ENCODE results near the gene ANKZF1.
"Not testable (repeated sequence)": the region's sequence is repeated elsewhere in the genome, so short reads cannot be mapped to it uniquely, and the experiment has no call there.

ANKZF1 gene

GRCh38 chr2:219229305-219230058 is at the start of gene ANKZF1, which contains the start of gene ATG9A:
TSS of gene ANKZF1 (plus strand) at chr2:219229806. CDS start at chr2:219230258, 452 bp downstream.
TSS of gene ATG9A (minus strand) at chr2:219229636. CDS start at chr2:219228024, 1,612 bp downstream.
- peak; percentile 99 for DNase-seq

GRCh38 chr2:219180961-219181360 is 48.6 kb upstream of the ANKZF1 start:
- no peak for DNase-seq

GRCh38 chr2:219181531-219181930 is 48.1 kb upstream of the ANKZF1 start:
- DNase-seq = no peak

GRCh38 chr2:219182331-219183150 is 47.1 kb upstream of the ANKZF1 start:
- DNase-seq = no peak

GRCh38 chr2:219183151-219183772 is 46.3 kb upstream of the ANKZF1 start:
- no peak for DNase-seq

DNA sequence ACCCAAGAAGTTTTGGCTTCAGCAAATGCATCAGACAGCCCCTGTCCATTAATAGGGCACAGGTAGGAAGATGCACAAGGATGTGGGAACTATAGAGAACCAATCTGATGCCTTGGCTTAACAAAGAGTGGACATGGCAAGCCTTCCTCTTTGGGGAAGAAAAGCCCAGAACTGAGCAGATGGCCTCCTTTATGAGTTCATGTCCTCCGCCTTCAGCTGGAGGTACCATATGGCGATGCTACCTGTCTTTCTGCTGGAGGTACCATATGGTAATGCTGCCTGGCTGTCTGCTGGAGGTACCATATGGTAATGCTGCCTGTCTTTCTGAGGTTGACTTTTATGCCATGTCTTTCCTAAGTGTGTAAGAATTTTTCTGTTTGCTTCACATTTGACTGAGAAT is 45.5 kb upstream of the ANKZF1 start:
- no peak for DNase-seq

DNA sequence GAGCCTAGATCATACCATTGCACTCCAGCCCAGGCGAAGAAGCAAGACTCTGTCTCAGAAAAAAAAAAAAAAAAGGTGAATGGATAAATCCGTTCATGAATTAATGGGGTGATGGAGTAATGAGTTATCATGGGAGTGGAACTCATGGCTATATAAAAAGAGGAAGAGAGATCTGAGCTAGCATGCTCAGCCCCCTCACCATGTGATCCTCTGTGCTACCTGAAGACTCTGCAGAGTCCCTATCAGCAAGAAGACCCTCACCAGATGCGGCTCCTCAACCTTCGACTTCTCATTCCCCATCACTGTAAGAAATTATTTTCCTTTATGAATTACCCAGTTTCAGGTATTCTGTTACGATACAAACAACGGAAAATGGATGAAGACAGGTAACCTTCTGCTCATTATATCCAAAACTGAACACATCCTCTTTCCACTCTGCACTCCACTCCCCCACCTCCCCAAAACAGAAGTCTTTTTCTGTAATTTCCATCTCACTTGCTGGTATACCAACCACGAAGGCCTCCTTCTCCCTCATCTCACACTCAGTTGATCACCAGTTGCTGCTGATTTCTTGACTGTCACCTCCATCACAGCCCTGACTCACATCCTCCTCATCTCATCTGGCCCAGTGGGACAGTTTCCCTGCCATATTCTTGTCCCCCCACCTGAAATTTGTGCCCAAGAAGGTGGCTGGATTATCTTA is 42.7 kb upstream of the ANKZF1 start:
- DNase-seq = no peak

GRCh38 chr2:219197388-219197787 is 32.2 kb upstream of the ANKZF1 start:
- DNase-seq = no peak

DNA sequence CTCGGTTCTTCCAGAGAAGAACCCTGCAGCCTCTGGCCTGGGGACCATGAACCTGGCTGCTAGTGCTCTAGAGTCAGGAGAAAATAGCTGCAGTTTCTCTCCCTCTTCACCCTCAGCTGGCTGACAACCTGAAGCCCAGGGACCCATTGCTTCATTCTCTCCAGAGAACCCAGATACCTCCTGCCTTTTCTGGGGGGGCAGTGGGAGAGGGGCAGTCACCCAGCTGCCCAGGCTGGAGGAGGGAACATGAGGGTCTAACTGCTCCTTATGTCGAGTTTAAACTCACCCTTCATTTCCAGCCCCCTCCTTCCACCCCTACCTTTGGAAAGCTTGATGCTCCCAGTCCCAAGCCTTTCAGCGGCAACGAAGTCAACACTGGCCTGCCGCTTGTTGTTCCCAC is 30.6 kb upstream of the ANKZF1 start:
- DNase-seq = no peak

GRCh38 chr2:219199470-219200211 is 30.0 kb upstream of the ANKZF1 start:
- no peak for DNase-seq

GRCh38 chr2:219200502-219201326 is 28.9 kb upstream of the ANKZF1 start:
- peak; percentile 63 for DNase-seq

GRCh38 chr2:219201331-219201730 is 28.3 kb upstream of the ANKZF1 start:
- not testable (repeated sequence) for DNase-seq

DNA sequence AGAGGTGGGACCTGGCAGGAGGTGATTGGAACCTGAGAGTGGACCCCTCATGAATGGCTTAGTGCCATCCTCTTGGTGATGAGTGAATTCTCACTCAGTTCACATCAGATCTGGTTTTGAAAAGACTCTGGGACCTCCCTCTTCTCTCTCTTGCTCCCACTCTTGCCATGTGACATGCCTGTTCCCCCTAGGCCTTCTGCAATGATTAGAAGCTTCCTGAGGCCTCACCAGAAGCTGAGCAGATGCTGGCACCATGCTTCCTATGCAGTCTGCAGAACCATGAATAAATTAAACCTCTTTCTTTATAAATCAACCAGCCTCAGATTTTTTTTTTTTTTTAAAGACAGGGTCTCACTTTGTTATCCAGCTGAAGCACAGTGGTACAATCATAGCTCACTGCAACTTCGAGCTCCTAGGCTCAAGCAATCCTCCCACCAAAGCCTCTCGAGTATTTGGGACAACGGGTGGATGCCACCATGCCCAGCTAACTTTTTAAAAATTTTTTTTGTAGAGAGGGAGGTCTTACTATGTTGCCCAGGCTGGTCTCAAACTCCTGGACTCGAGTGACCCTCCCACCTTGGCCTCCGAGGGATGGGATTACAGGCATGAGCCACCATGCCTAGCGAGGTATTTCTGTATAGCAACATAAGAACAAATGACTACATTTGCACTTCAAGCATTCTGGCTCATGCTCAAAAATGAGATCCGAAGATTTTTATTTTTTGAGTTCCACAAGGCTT is 25.0 kb upstream of the ANKZF1 start:
- no peak for DNase-seq

GRCh38 chr2:219205165-219205538 is 24.5 kb upstream of the ANKZF1 start:
- no peak for DNase-seq

GRCh38 chr2:219205981-219206327 is 23.7 kb upstream of the ANKZF1 start:
- DNase-seq = no peak

GRCh38 chr2:219206328-219207133 is 23.1 kb upstream of the ANKZF1 start, which contains the start of gene ZFAND2B:
TSS of gene ZFAND2B (plus strand) at chr2:219206782. CDS start at chr2:219206988, 206 bp downstream.
- DNase-seq = peak; percentile 95

DNA sequence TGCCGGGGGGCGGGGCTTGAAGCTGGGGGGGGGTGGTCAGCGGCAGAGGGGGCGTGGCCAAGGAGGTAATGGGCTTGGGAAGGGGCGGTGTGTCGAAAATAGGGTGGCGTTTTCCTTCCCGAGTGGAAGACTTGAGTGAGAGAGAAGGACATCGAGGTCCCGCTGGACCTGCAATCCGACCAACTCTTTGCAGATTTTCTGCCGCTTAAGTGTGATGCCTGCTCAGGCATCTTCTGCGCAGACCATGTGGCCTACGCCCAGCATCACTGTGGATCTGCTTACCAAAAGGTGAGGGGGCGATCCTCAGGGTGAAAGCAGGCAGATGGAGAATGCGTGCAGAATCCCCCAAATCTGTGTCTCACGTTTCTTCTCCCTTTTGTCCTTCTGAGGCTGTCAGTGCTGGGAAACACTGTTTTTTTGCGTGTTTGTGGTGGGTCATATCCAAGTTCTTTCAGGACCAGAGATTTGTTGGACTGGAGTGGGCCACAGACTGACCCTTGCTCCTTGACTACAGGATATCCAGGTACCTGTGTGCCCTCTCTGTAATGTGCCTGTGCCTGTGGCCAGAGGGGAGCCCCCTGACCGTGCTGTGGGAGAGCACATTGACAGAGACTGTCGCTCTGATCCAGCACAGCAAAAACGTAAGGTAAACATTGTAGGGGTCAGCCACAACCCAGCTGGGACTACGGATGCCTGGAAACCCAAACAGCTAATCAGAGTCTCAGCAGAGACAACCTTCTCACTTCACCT is 22.3 kb upstream of the ANKZF1 start:
- DNase-seq = no peak

DNA sequence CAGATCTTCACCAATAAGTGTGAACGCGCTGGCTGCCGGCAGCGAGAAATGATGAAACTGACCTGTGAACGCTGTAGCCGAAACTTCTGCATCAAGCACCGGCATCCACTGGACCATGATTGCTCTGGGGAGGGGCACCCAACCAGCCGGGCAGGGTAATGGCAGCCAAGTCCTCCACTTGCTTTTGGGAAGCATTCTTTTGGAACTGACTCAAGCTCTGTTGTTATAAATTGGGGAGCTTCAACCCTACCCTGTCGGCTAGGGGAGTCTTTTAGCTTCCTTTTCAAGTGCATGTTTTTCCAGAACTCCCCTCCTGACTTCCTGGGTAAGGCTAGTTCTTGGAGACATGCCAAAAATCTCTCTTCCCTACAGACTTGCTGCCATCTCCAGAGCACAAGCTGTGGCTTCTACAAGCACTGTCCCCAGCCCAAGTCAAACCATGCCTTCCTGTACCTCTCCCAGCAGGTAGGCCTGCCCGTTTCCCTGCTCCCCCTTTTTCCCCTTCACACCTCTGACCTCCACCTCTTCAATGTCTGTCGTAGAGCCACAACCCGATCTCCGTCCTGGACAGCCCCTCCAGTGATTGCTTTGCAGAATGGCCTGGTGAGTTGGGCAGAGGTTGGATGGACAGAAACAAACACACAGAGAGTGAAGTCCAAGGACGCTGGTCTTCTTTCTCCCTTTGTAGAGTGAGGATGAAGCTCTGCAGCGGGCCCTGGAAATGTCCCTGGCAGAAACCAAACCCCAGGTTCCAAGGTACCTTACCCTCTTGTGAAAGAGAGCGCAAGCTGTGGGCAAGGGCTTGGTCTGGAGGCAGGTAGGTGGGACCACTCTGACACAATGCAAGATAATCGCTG is 21.5 kb upstream of the ANKZF1 start:
- DNase-seq = no peak
